Measurements from ENCODE around the gene FOXR2.

The FOXR2 gene

GRCh38 chrX:55623100-55623499 is at the start of gene FOXR2:
FOXR2 (plus strand) TSS chrX:55623400; CDS start chrX:55623712, 312 bp downstream.
- DNase-seq = no peak

GRCh38 chrX:55579115-55579514 is 44.1 kb upstream of the FOXR2 start:
- no peak for DNase-seq

GRCh38 chrX:55582447-55582846 is 40.8 kb upstream of the FOXR2 start:
- DNase-seq = no peak

GRCh38 chrX:55593296-55593695 is 29.9 kb upstream of the FOXR2 start:
- no peak for DNase-seq

GRCh38 chrX:55593756-55594257 is 29.4 kb upstream of the FOXR2 start:
- no peak for DNase-seq

GRCh38 chrX:55598333-55598732 is 24.9 kb upstream of the FOXR2 start:
- DNase-seq = no peak

- DNase-seq = no peak
Observed at GRCh38 chrX:55619547-55619946, 3.7 kb upstream of the FOXR2 start.

GRCh38 chrX:55624403-55624802 is 1.2 kb downstream of the FOXR2 start:
- DNase-seq = no peak

GRCh38 chrX:55636109-55636508 is 12.9 kb downstream of the FOXR2 start:
- DNase-seq = no peak

- no peak for DNase-seq
Observed at GRCh38 chrX:55638933-55639332, 15.7 kb downstream of the FOXR2 start.

GRCh38 chrX:55640854-55641253 is 17.7 kb downstream of the FOXR2 start:
- no peak for DNase-seq

- no peak for DNase-seq
Observed at GRCh38 chrX:55648434-55648833, 25.2 kb downstream of the FOXR2 start.

GRCh38 chrX:55659931-55660330 is 36.7 kb downstream of the FOXR2 start:
- no peak for DNase-seq

- DNase-seq = no peak
Observed at GRCh38 chrX:55663584-55663983, 40.4 kb downstream of the FOXR2 start.

GRCh38 chrX:55668084-55668483 is 44.9 kb downstream of the FOXR2 start:
- DNase-seq = no peak

Data from GF-D8 (cell line).